HG02943 (cell line): Measurements from ENCODE around the gene CBY3.
"Not testable (repeated sequence)": the region's sequence is repeated elsewhere in the genome, so short reads cannot be mapped to it uniquely, and the experiment has no call there.

Experiments used
- ATAC-seq: cut with Tn5 transposase; IDR thresholded peaks from one replicate; pipeline ENCODE4 v1.9.1; 2021; ENCODE audit warnings: mild to moderate bottlenecking, low read depth, moderate library complexity; ENCODE audit not compliant: unreplicated experiment

CBY3 gene

DNA sequence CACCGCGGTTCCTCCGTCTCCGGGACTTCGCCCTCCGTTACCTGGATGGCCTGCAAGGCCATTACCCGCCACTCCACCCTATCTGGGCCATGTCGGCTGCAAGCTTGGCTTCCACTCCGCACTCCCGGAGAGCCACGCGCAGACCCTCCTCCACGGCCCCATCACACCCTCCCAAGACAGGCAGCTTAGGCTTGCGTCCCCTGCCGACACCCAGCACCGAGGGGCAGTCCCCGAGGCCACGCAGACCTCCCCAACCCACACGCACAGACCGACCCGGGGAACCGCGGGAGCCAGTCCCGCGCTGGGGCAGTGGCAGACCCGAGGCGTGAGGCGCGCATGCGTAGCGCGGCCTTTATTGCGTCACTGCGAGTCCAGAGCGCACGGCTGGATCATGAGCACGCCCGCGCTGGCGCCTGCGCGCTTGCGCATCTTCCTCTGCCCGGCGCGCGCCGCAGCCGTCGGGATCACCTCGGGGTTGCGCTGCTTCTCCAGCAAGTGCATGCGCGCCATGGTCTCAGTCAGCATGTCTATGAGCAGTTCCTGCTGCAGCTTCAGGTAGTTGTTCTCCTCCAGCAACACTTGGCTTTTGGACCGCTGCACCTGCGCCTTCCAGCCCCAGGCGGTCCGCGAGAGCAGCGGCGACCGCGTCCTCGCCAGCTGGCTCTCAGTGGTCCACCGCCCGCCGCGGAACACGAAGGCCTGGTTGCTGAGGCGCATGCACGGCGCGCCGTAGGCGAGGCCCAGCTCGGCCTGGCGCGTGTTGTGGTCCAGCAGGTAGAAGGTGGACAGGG lies 2.4 kb downstream of the CBY3 start:
- peak; percentile 79 for ATAC-seq

DNA sequence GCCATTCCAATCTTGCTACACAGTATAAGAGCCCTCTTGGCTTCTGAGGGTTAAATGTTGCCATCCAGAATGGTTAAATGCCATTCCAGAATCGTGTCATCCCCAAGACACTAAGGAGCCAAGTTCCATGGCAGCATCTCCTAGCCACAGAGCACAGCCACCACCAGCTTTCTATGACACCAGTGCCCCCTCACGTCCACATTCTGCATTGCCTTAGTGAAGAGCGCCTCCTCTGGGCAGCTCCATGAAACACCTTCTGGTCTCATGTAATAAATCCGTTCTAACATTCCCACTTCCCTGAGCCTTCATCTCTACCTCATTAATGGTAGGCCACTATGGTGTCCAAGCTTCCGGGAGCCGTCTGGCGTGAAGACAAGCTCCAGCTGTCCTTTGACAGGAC lies 12.4 kb downstream of the CBY3 start:
- ATAC-seq: no peak

DNA sequence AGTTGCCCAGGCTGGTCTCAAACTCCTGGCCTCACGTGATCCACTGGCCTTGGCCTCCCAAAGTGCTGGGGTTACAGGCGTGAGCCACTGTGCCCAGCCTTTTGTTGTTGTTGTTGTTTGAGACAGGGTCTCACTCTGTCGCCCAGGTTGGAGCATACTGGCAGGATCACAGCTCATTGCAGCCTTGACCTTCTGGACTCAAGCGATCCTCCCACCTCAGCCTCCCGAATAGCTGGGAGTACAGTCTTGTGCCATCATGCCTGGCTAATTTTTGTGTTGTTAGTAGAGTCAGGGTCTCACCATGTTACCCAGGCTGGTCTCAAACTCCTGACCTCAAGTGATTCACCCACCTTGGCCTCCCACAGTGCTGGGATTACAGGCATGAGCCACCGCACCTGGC lies 19.2 kb downstream of the CBY3 start:
- ATAC-seq: not testable (repeated sequence)

DNA sequence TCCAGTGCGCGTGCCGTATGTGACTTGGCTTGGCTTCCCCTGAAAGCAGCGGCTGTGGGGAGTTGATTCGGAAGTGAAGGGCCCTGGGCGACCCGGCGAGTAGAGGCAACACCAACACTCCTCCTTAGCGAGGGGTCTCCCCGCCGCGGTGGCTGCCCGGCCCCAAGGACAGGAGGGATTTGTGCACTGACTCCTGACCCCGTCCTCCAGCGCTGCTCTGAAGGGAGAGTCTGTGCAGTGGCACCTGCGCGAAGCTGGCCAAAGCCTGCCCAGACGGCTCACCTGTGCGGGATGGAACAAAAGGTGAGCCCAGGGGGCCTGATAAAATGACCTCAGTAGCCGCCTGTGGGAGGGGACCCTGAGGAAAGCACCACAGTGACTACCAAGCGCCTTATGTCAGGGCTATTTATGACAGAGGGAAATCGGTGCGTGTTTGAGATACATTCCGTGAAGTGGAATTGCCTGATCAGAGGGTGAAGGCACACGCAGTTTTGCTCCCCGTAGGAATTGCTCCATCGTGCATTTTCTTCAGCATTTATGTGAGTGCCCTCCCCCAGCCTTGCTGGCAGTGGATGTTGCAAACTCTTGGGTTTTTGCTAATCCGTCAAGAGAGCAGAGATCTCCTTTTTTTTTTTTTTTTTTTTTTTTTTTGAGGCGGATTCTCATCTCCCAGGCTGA lies 22.5 kb downstream of the CBY3 start:
- peak; percentile 53 for ATAC-seq

DNA sequence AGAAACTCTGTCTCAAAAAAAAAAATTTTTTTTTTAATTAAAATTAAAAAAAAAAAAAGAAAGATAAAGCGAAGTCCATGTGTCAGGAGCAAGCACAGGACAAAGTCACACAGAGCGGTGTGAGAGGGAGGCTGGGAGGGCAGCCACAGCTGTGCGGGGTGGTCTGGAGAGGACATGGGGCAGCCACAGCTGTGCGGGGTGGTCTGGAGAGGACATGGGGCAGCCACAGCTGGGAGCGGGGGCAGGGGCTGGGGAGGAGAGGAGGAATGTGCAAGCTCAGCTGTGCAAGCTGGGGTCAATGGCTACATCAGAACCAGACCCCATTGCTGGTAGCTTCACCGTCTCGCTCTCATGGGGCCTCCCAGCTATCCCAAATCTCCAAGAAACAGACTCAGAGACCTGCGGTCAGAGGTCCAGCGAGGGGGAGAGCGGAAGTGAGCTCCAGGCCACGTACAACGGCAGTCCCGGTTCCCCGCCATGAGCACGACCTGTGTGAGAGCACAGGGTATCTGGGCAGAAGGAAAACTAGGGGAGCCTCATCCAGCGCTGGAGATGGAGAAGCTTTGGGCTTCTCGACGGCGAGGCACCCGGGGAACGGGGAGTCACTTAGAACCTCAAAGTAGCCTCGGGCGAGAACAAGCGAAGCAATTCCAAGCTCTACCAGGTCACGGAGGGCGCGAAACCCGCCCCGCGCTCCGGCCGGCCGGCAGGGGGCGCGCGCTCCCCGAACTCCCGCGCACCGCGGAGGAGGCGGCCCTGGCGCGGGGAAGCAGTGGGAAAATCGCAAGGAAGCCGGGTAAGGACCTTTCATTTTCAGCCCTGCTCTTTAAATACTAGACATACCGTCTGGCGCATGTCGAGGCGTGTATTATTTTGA lies 23.3 kb downstream of the CBY3 start:
- peak; percentile 82 for ATAC-seq

DNA sequence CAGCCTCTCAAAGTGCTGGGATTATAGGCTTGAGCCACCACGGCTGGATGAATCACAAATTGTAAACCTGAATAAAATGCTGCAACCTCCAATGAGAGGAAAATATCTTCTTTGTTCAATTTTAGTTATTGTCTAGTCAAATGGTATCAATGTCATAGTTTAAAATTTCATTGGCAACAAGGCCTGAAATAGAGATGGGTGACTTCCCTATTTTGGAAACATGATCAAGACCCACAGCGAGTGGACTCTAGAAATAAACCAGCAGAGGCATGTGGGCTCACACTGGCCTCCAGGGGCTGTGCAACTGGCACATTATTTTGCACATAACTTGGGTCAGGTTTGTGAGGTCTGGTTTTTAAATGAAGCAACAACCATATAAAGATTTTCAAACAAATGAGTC lies 27.7 kb downstream of the CBY3 start:
- ATAC-seq: not testable (repeated sequence)

DNA sequence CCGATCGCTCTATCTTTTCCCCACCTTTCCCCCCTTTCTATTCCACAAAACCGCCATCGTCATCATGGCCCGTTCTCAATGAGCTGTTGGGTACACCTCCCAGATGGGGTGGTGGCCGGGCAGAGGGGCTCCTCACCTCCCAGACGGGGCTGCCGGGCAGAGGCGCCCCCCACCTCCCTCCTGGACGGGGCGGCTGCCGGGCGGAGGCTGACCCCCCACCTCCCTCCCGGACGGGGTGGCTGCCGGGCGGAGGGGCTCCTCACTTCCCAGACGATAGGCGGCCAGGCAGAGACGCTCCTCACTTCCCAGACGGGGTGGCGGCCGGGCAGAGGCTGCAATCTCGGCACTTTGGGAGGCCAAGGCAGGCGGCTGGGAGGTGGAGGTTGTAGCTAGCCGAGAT lies 30.6 kb downstream of the CBY3 start:
- ATAC-seq: not testable (repeated sequence)

DNA sequence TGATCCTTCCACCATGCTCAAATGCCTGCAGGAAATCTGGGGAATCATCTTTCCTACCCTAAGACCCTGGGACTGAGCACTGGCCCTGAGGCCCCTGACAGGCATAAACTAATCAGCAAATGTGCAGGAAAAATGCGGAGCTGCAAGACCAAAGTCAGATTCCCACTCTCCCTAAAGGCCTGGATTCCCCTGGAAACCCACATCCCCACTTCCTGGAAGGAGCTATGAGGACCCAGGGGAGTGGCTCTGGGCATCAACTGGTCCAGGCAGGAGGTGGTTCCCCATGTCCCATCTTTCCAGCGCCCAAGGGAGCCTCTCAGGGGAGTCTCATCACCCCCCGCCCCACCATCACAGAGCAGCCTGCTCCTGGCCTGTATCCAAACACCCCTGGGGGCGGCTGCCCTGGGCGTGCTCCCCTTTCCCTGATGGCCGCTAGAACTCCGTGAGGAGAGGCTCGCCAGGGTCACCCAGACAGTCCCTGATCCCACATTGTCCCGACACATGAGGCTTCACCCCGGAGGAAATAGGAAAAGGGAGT lies 31.6 kb downstream of the CBY3 start:
- ATAC-seq: not testable (repeated sequence)

DNA sequence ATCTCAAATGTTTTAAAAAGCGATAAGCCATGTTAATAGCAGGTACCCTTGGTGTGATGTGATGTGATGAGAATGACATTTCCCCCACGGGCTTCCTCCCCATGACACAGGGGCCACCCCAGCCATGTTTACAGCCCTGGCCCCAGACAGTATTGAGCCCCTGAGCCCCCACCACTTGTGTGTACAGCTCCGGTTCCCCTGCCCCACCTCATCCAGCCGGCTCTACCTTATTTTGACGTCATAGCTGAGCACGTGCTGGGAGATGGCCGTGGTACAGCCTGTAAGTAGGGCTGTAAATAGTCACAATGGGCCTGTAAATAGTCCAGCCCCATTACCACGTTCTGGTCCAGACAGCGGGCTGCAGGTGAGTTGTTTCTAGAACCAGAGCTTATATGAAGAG lies 32.4 kb downstream of the CBY3 start:
- ATAC-seq: no peak

DNA sequence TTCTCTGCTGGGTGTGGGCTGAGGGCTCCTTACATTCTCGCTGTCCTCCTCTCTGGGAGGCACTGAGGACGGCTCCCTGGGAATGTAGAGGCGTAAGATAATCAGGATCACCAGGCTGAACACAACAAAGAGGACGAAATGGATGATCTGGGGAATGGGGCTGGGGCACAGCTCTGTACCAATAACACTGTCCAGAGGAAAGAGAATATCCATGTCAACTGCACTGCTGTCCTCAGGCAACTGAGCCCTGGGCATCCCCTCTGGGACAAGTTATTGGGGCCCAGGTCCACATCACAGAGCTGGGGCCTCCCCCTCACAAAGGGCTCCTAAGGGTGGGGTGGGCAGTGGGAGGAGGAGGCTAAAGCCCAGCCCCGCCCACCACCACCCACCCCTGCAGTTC lies 36.1 kb downstream of the CBY3 start:
- not testable (repeated sequence) for ATAC-seq

DNA sequence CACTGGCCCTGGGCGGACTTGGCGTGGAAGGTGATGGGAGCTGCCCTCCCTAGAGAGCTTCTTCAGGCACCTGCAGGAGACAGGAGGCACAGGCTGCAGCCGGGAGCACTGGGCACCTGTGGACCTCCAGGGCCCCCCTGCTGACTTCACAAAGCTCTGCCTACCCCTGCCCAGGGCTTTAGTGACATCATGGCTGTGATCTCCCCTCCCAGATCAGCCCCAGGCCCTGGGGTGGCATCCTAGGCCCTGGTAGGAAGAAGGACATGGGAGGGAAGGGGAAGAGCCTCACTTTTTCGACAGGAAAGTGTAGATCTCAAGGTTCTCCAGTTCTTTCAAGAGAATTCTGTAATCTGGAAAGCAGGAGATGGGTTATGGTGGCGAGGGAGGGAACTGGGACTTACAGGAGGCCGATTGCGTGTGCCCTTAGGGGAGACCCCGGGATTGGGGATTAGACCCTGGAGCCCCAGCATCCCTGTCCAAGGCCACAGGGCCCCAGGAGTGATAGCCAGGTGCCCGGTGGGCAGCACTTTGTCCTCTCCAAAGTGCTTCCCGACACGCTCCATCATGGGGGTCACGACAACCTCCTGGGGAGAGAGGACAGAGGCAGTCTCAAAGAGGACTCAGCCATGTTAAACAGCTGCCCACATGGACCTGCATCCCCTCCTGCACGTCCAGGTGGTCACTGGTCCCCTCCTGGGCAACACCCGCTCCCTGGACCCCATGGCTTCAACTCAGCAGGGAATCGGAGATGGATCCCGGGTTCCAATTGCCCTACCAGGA lies 37.5 kb downstream of the CBY3 start:
- not testable (repeated sequence) for ATAC-seq

DNA sequence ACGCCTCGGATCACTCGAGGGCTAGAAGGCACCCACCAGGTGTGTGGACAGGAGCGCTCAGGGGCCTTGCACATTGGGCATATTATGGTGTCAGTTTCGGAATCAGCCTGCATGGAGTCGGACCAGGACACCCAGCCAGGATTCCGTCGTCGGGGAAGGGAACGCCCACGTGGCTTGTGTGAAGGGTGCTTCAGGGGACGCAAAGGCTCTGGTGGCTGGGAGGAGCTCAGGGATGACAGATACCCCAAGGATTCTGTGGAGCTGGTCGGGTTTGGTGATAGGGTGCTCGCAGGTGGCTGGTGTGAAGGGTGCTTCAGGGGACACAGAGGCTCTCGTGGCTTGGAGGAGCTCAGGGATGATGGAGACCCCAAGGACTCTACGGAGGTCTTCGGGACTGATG lies 38.2 kb downstream of the CBY3 start:
- not testable (repeated sequence) for ATAC-seq

DNA sequence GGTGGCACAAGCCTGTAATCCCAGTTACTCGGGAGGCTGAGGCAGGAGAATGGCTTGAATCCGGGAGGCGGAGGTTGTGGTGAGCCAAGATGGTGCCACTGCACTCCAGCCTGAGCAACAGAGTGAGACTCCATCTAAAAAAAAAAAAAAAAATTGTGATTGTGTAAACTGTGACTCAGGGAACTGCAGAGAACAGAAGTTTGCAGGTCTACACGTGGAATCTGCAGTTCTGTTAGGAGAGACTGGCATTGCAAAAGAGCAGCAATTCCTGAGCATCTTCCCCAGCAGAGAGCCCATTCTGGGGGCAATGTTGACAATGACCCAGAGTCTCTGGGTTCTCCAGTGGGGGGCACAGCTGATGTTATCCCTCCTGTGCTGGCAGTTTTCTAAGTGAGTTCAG lies 39.1 kb downstream of the CBY3 start:
- ATAC-seq: not testable (repeated sequence)

DNA sequence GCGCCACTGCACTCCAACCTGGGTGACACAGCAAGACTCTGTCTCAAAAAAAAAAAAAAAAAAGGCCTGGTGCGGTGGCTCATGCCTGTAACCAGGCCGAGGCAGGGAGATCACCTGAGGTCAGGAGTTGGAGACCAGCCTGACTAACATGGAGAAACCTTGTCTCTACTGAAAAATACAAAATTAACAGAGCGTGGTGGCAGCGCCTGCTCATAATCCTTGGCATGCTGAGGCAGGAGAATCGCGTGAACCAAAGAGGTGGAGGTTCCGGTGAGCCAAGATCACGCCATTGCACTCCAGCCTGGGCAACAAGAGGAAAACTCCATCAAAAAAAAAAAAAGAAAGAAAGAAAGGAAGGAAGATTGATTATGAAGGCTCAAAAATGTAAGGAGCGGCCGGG lies 41.5 kb downstream of the CBY3 start:
- ATAC-seq: not testable (repeated sequence)

DNA sequence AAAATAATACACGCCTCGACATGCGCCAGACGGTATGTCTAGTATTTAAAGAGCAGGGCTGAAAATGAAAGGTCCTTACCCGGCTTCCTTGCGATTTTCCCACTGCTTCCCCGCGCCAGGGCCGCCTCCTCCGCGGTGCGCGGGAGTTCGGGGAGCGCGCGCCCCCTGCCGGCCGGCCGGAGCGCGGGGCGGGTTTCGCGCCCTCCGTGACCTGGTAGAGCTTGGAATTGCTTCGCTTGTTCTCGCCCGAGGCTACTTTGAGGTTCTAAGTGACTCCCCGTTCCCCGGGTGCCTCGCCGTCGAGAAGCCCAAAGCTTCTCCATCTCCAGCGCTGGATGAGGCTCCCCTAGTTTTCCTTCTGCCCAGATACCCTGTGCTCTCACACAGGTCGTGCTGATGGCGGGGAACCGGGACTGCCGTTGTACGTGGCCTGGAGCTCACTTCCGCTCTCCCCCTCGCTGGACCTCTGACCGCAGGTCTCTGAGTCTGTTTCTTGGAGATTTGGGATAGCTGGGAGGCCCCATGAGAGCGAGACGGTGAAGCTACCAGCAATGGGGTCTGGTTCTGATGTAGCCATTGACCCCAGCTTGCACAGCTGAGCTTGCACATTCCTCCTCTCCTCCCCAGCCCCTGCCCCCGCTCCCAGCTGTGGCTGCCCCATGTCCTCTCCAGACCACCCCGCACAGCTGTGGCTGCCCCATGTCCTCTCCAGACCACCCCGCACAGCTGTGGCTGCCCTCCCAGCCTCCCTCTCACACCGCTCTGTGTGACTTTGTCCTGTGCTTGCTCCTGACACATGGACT lies 46.3 kb downstream of the CBY3 start:
- ATAC-seq: peak; percentile 74

DNA sequence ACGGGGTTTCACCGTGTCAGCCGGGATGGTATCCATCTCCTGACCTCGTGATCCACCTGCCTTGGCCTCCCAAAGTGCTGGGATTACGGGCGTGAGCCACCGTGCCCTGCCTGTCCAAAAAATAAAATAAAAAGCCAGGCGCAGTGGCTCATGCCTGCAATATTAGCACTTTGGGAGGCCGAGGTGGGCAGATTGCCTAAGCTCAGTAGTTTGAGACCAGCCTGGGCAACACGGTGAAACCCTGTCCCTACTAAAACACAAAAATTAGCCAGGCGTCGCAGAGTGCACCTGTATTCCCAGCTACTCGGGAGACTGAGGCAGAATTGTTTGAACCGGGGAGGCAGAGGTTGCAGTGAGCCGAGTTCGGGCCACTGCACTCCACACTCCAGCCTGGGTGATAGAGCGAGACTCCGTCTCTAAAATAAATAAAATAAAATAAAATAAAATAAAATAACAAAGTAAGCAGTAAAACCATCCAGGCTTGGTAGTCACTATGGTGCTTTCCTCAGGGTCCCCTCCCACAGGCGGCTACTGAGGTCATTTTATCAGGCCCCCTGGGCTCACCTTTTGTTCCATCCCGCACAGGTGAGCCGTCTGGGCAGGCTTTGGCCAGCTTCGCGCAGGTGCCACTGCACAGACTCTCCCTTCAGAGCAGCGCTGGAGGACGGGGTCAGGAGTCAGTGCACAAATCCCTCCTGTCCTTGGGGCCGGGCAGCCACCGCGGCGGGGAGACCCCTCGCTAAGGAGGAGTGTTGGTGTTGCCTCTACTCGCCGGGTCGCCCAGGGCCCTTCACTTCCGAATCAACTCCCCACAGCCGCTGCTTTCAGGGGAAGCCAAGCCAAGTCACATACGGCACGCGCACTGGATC lies 47.1 kb downstream of the CBY3 start:
- ATAC-seq: peak; percentile 49
